HG02678 (cell line): Measurements from ENCODE around the gene RDX.
A peak's percentile ranks its signal among the peaks of the same experiment; 100 is the strongest.

Experiments
- ATAC-seq: cut with Tn5 transposase; IDR thresholded peaks from one replicate; pipeline ENCODE4 v1.9.1; 2021; ENCODE audit warnings: mild to moderate bottlenecking, moderate library complexity; ENCODE audit not compliant: unreplicated experiment

Gene RDX

GRCh38 chr11:110296226-110297075 lies at the start of gene RDX:
Gene RDX (minus strand): TSS chr11:110296614. CDS start chr11:110279692, 16,922 bp downstream.
- ATAC-seq, result peak; percentile 76

- peak; percentile 42 for ATAC-seq
Measured at GRCh38 chr11:110345743-110346142, 49.3 kb upstream of the RDX start.

- ATAC-seq, result no peak
Measured at GRCh38 chr11:110340436-110340835, 44.0 kb upstream of the RDX start.

- ATAC-seq, result peak; percentile 80
Measured at GRCh38 chr11:110339456-110340250, 43.2 kb upstream of the RDX start.

- ATAC-seq, result no peak
Measured at GRCh38 chr11:110338684-110339083, 42.3 kb upstream of the RDX start.

GRCh38 chr11:110337570-110338193 lies 41.3 kb upstream of the RDX start:
- no peak for ATAC-seq

GRCh38 chr11:110336054-110336453 lies 39.6 kb upstream of the RDX start:
- ATAC-seq, result no peak

- no peak for ATAC-seq
Measured at GRCh38 chr11:110335358-110335757, 38.9 kb upstream of the RDX start.

- ATAC-seq, result no peak
Measured at GRCh38 chr11:110331626-110332025, 35.2 kb upstream of the RDX start.

GRCh38 chr11:110329445-110329844 lies 33.0 kb upstream of the RDX start:
- no peak for ATAC-seq

GRCh38 chr11:110327508-110327907 lies 31.1 kb upstream of the RDX start:
- peak; percentile 20 for ATAC-seq

GRCh38 chr11:110323786-110324185 lies 27.4 kb upstream of the RDX start:
- no peak for ATAC-seq

GRCh38 chr11:110319501-110319900 lies 23.1 kb upstream of the RDX start:
- ATAC-seq, result no peak

- no peak for ATAC-seq
Measured at GRCh38 chr11:110318638-110319404, 22.4 kb upstream of the RDX start.

GRCh38 chr11:110317516-110317932 lies 21.1 kb upstream of the RDX start:
- no peak for ATAC-seq

- ATAC-seq, result no peak
Measured at GRCh38 chr11:110314366-110315095, 18.1 kb upstream of the RDX start.

GRCh38 chr11:110312670-110313069 lies 16.3 kb upstream of the RDX start:
- no peak for ATAC-seq

- no peak for ATAC-seq
Measured at GRCh38 chr11:110311783-110312579, 15.6 kb upstream of the RDX start.

- no peak for ATAC-seq
Measured at GRCh38 chr11:110308071-110308470, 11.7 kb upstream of the RDX start.
